ENCODE results near the gene TJP2.

- no peak for TF ChIP-seq CTCF (IDR thresholded peaks at IDR 0.05; ENCODE audit: insufficient read depth, low read depth, low read length)
- no peak for TF ChIP-seq EZH2 (IDR thresholded peaks at IDR 0.05; ENCODE audit: insufficient read depth, low read length)
Observed at GRCh38 chr9:69276775-69277174, 102.7 kb downstream of the TJP2 start.
